22Rv1 (cell line): ENCODE measurements around the gene GAPDH.

Source experiments
- H3K27ac ChIP-seq: fragments of 450-650 bp; 2 replicates; pipeline ENCODE4 v1.5.1; 2017
- CTCF ChIP-seq: fragments of 450-650 bp; IDR thresholded peaks from 2 replicates; pipeline ENCODE4 v1.5.1; 2017; ENCODE audit warnings: mild to moderate bottlenecking
- ZFX ChIP-seq: fragments of 450-650 bp; IDR thresholded peaks from 2 replicates; pipeline ENCODE4 v1.6.1; 2017; ENCODE audit warnings: antibody characterized with exemption, borderline replicate concordance

GAPDH gene

GRCh38 chr12:6547987-6548386 lies 13.7 kb downstream of the GAPDH start:
- no peak overlapping the region for H3K27ac ChIP-seq
- TF ChIP-seq CTCF (no peak), ZFX (no peak)

- H3K27ac ChIP-seq: no peak overlapping the region
- TF ChIP-seq CTCF: no peak
- TF ChIP-seq ZFX: no peak
Observed at GRCh38 chr12:6548556-6548955, 14.2 kb downstream of the GAPDH start.

GRCh38 chr12:6548966-6549683 lies 14.8 kb downstream of the GAPDH start:
- no peak overlapping the region for H3K27ac ChIP-seq
- TF ChIP-seq ZFX: no peak
- no peak for TF ChIP-seq CTCF

GRCh38 chr12:6549684-6550151 lies 15.4 kb downstream of the GAPDH start:
- H3K27ac ChIP-seq: no peak overlapping the region
- TF ChIP-seq CTCF: no peak
- no peak for TF ChIP-seq ZFX

- TF ChIP-seq CTCF (no peak), ZFX (no peak)
- H3K27ac ChIP-seq: no peak overlapping the region
Observed at GRCh38 chr12:6550294-6551062, 16.2 kb downstream of the GAPDH start.

GRCh38 chr12:6551063-6551461 lies 16.7 kb downstream of the GAPDH start:
- H3K27ac ChIP-seq: no peak overlapping the region
- no peak for TF ChIP-seq ZFX

GRCh38 chr12:6551496-6552139 lies 17.3 kb downstream of the GAPDH start:
- H3K27ac ChIP-seq: no peak overlapping the region
- no peak for TF ChIP-seq ZFX
- TF ChIP-seq CTCF: no peak
